Activated B cell treated with CpG ODN at 0.5 μM for 24 hours (primary cell): ENCODE measurements around the gene LDLRAP1. TPM values are rescaled to one million over a fixed set of nuclear protein-coding genes. Genes with fewer than 3 reads are reported as not detected.

ENCODE experiments used
- ATAC-seq: fragments of 200-7000 bp; cut with Tn5 transposase; one replicate; pipeline ENCODE4 v1.10.0; 2021; ENCODE audit warnings: low read depth, mild to moderate bottlenecking, moderate library complexity
- CTCF ChIA-PET: fragments of 350-600 bp; sonication (Branson Sonifier 250); formaldehyde crosslinking; loops from one replicate; lab custom pipeline; 2021; ENCODE audit warnings: antibody characterized with exemption; lab: Charles Lee
- POLR2A ChIA-PET: fragments of 350-600 bp; sonication (Branson Sonifier 250); formaldehyde crosslinking; loops from one replicate; lab custom pipeline; 2021; ENCODE audit warnings: antibody characterized with exemption; lab: Charles Lee
- DNase-seq: peaks from one replicate; pipeline ENCODE4 v3.0.0; 2022
- H3K27ac Mint-ChIP-seq: one replicate; pipeline ENCODE4 v1.8.0; 2020; ENCODE audit warnings: mixed read lengths
- H3K27me3 Mint-ChIP-seq: one replicate; pipeline ENCODE4 v1.8.0; 2021; ENCODE audit warnings: mixed read lengths
- H3K36me3 Mint-ChIP-seq: one replicate; pipeline ENCODE4 v1.8.0; 2021; ENCODE audit warnings: low read depth, mixed read lengths
- H3K4me1 Mint-ChIP-seq: one replicate; pipeline ENCODE4 v1.8.0; 2021; ENCODE audit warnings: mixed read lengths
- H3K4me3 Mint-ChIP-seq: one replicate; pipeline ENCODE4 v1.8.0; 2020; ENCODE audit warnings: mild to moderate bottlenecking, mixed read lengths
- H3K9me3 Mint-ChIP-seq: one replicate; pipeline ENCODE4 v1.8.0; 2020; ENCODE audit warnings: mixed read lengths
- CTCF ChIP-seq: fragments of 200-600 bp; IDR thresholded peaks from one replicate; pipeline ENCODE4 v1.8.0; 2022; ENCODE audit warnings: antibody characterized with exemption, mild to moderate bottlenecking
- intact Hi-C: fragments of 100-400 bp; cut with micrococcal nuclease; formaldehyde crosslinking; loops from one replicate; pipeline ENCODE4 v1.15.1; 2024
- total RNA-seq: library from RNA; stranded (reverse); gene quantifications from 2 replicates; pipeline ENCODE4 v1.2.3, GENCODE V29; 2022

Gene LDLRAP1
- total RNA-seq, 1 donor from 2014 or later = 10.8 TPM

GRCh38 chr1:25534410-25534788, 9.0 kb upstream of the LDLRAP1 start:
- POLR2A ChIA-PET = no interaction called here
- CTCF ChIA-PET = interaction anchor here (0.9 kb wide), 1 partner anchor 15 kb away, joined by 3 read pairs; no protein-coding TSS in a partner anchor
- intact Hi-C loops = no loop called here
- Mint-ChIP-seq H3K27me3 (peaks cover 3% of the 10 kb centered on the region), H3K4me3 (no peak overlapping the region), H3K4me1 (no peaks in the 10 kb centered on the region), H3K27ac (no peak overlapping the region), H3K9me3 (no peaks in the 10 kb centered on the region), H3K36me3 (no peaks in the 10 kb centered on the region)
- no peak for TF ChIP-seq CTCF
- ATAC-seq = no peak
- DNase-seq = no peak

GRCh38 chr1:25536124-25536523, 7.3 kb upstream of the LDLRAP1 start:
- no peak for TF ChIP-seq CTCF
- no peak overlapping the region for H3K4me3 Mint-ChIP-seq
- no peaks in the 10 kb centered on the region for H3K4me1 Mint-ChIP-seq
- ChIA-PET CTCF (no interaction called here), POLR2A (no interaction called here)
- no peak for DNase-seq
- ATAC-seq = no peak
- intact Hi-C loops = no loop called here
- H3K27ac Mint-ChIP-seq = no peak overlapping the region
- peaks cover 3% of the 10 kb centered on the region for H3K27me3 Mint-ChIP-seq
- no peaks in the 10 kb centered on the region for H3K36me3 Mint-ChIP-seq
- H3K9me3 Mint-ChIP-seq = no peaks in the 10 kb centered on the region

- Mint-ChIP-seq H3K9me3 (no peaks in the 10 kb centered on the region), H3K27me3 (peaks cover 4% of the 10 kb centered on the region), H3K36me3 (no peaks in the 10 kb centered on the region), H3K27ac (no peak overlapping the region), H3K4me3 (no peak overlapping the region), H3K4me1 (peaks cover 1% of the 10 kb centered on the region)
- CTCF ChIA-PET = no interaction called here
- intact Hi-C loops = no loop called here
- POLR2A ChIA-PET = no interaction called here
- ATAC-seq (no peak), DNase-seq (no peak)
- no peak for TF ChIP-seq CTCF
Measured at GRCh38 chr1:25537153-25537831, 6.1 kb upstream of the LDLRAP1 start.

- H3K36me3 Mint-ChIP-seq = no peaks in the 10 kb centered on the region
- no peak for TF ChIP-seq CTCF
- intact Hi-C loops = no loop called here
- DNase-seq (no peak), ATAC-seq (no peak)
- POLR2A ChIA-PET = no interaction called here
- CTCF ChIA-PET = no interaction called here
- peaks cover 4% of the 10 kb centered on the region for H3K27me3 Mint-ChIP-seq
- H3K9me3 Mint-ChIP-seq = no peaks in the 10 kb centered on the region
- peaks cover 7% of the 10 kb centered on the region for H3K4me1 Mint-ChIP-seq
- H3K4me3 Mint-ChIP-seq = no peak overlapping the region
- no peak overlapping the region for H3K27ac Mint-ChIP-seq
Measured at GRCh38 chr1:25538191-25538767, 5.1 kb upstream of the LDLRAP1 start.

GRCh38 chr1:25540750-25541342, 2.6 kb upstream of the LDLRAP1 start:
- H3K4me3 Mint-ChIP-seq = no peak overlapping the region
- TF ChIP-seq CTCF = no peak
- CTCF ChIA-PET = no interaction called here

More at GRCh38 chr1:25540750-25541342, 2.6 kb upstream of the LDLRAP1 start:
- Mint-ChIP-seq H3K4me1 (peaks cover 22% of the 10 kb centered on the region), H3K27ac (no peak overlapping the region), H3K9me3 (no peaks in the 10 kb centered on the region), H3K36me3 (no peaks in the 10 kb centered on the region), H3K27me3 (peaks cover 4% of the 10 kb centered on the region)
- no peak for DNase-seq
- ATAC-seq = no peak
- POLR2A ChIA-PET = no interaction called here
- intact Hi-C loops = no loop called here
